GM21381 (cell line): ENCODE results near the gene TEX10.

Experiments used
- ATAC-seq: cut with Tn5 transposase; IDR thresholded peaks from one replicate; pipeline ENCODE4 v1.9.1; 2021; ENCODE audit warnings: mild to moderate bottlenecking, moderate library complexity; ENCODE audit not compliant: unreplicated experiment

Gene TEX10

DNA sequence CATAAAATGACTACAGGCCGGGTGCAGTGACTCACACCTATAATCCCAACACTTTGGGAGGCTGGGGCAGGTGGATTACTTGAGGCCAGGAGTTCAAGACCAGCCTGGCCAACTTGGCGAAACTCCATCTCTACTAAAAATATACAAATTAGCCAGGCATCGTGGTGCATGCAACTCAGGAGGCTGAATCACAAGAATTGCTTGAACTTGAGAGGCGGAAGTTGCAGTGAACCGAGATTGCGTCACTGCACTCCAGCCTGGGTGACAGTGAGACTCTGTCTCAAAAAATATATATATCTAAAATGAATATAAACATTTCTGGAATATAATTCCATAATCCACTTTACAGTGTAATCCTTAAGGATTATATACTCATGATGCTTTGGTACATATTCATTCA lies 66.5 kb downstream of the TEX10 start:
- no peak for ATAC-seq

DNA sequence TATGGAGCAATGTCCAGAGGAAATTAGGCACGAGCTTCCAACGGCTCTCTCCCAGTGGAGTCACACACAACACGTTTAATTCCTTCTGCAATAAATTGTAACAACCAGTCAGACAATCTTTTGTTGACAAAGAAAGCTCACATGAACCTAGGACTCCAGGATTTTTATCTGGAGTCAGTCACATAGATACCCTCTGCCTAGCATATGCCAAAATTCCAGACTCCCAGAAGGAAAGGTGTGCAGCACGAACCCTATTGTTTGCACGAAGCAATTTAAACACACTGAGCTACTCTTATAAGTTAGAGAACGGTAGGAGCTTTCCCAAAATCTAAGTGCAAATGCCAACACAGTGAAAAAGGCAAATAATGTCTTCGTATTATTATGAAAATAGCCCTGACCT lies 67.1 kb downstream of the TEX10 start:
- ATAC-seq, result no peak

DNA sequence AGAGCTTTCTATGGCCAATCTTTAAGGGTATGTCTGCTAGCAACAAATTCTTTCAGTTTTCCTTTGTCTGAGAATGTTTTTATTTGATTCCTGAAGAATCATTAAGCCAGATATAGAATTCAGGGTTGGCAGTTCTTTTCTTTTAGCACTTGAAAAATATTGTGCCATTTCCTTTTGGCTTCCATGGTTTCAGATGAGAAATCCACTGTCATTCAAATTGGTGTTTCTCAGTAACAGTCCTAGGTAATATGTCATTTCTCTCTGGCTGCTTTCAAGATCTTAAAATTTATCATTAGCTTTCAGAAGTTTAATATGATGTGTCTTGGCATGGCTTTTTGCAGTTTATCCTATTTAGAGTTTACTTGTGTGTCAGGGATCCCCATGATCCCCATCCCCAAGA lies 67.7 kb downstream of the TEX10 start:
- no peak for ATAC-seq

DNA sequence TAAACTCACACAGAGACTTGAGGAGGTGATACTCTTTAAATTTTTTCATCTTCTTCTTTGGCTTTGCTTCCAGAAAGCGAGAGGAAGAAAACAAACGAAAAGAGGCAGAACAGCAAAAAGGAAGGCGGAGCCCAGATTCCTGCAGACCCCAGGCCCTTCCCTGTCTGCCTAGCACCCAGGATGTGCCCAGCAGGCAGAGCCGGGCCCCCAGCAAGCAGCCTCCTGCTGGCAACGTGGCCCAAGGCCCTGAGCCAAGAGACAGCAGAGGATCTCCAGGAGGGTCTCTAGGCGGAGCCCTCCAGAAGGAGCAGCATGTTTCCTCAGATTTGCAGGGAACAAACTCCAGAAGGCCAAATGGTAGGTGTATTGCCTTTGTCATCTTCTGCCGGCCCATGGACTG lies 68.5 kb downstream of the TEX10 start:
- no peak for ATAC-seq

DNA sequence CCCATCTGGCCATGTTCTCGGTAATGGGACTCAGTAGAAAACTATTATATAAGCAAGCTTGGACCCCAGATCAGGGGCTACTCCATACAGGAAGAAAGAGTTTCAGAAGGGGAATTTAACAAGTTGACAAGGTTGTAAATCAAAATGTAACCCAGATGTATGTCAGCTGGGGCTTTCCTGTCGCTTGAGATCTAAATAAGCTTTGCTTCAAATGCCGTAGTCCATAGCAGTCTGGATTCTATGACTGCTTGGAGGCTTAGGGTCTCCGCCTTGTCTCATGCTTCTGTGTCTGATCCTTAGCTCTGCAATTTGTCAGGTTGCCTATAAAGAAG lies 70.4 kb downstream of the TEX10 start:
- ATAC-seq, result no peak

DNA sequence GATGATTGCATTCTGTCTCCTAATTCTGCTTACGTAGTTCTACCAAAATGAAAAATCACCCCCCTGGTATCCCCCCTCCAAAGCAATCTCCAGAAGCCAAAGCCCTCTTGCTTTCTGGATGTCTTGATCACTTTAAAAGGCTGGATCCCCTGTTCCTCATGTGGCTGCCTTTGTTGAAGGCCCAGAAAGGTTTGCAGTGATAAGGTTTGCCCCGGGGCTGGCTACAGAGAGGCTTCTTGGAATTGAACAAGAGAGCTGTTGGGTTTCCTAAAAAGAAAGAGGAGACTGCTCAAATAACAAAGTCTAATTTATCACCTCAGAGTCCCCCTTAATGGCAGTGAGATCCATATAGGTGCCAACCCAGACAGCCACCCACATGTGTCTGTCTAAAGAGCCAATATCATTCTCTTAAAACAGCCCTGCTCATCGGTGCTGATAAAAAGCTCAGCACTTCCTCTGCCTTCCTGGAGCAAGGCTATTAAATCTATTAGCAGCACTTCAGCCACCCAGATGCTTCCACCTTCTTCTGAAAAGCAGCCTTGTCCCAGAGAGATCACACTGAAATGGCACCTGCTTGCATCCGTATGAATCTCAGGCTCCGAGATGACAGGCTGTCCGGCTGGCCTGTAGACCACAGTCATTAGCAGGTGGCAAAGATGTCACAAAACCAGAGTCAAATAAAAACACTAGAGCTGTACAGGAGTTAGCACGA lies 70.9 kb downstream of the TEX10 start:
- ATAC-seq, result no peak

DNA sequence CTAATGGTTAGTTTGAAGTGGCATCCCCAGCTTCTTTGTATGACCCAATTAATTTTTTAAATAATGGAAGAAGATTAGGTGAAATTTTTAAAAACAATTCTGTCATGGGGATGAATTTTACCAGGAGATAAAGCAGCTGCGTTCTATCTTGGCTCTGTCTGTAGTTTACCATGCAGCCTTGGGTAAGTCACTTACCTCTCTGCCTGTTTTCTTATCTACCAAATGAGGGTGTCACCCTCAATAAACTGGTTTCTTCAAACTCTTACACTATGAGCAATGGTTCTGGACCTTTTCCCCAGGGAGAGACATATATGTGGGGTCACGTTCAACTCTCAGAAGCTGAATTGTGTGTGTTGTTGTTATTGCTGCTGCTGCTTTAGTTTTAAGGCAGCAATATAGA lies 71.7 kb downstream of the TEX10 start:
- no peak for ATAC-seq

DNA sequence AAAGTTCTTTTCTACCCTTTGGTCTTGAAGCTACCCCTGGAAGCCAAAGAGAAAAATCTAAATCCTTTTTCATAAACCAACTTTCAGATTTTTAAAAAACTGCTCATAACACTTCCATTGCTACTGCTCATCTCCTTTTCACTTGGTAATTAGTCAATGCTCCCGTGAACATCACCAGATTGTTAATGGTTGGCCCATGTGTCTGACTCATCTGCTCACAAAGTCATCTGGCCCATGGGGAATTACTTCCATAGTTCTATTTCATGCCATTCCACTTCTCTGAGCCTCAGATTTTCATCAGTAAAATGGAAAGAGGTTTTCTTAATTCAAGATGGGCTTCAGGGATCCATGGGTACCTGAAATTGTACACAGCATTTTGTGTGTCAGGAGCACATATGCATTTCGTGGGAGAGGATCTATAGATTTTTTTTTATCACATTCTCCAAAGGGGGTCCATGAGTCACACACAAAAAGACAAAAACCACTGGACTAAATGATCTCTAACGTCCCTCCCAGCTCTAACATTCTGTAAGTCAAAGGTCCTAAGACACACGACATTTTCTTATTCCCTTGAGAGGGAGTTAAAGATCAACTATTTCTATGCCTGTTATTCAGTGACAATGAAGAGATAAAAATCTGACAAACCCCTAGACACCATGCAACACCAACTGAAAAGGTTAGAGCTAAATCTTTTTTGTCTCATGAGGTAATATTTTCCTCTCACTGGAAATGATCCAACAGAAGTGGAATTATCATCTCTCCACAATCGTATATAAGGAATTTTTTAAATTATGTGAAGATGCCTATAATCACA lies 75.4 kb downstream of the TEX10 start:
- ATAC-seq, result no peak

DNA sequence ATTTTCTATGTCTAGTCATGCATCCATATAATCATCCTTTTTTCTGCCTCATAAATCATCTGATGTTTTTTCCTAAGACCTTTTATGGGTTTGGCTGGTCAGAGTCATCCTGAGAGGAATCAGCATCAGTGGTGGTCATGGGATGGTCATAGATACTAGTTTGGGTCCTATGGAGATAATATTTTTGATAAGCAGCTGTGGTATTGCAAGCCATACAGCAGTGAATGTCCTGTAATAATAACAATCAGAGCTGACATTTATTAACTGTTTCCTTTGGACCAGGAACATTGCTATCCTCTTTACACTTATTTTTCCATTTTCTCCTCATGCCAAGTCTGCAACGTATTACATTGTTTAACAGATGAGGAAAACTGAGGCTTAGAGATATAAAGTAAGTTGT lies 83.1 kb downstream of the TEX10 start:
- no peak for ATAC-seq

DNA sequence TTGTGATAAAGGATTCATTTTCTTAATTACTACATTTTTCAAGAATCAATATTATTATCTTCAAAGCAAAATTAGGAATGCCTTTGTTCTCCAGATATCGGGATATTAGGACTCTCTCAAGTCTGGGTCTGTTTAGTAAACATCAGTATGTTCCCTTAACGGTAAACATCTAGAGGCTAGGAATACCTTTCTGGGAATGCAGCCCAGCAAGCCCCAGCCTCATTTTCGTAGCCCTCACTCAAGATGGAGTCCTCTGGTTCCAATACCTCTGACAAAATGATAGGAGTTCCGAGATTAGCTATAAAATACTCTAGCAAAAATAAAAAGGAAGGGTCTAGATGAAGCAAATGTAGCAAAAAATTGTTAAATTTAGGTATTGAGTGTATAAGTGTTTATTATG lies 84.5 kb downstream of the TEX10 start:
- no peak for ATAC-seq

DNA sequence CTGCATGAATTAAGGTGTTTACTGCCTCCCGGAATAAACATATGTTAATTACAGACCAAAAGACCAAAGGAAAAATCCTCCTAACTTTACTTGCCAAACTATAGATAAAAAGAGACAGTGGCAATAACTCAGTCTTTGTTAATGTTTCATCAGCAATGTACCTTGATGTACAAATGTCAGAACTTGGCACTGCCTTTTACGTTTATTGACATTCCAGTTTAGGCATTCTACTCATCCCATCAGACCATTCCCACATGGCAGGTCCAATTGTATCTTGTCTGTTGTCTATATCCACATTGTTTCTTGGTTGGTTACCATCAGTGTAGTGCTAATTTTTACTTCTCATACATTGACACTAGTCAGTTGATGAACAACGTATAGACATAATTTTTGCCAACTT lies 85.5 kb downstream of the TEX10 start:
- ATAC-seq, result no peak
